ENCODE data around the gene RPLP2.

RPLP2 gene

GRCh38 chr11:791658-792534, 17.9 kb upstream of the RPLP2 start:
- DNase-seq (ENCODE audit: low read depth) = no peak

GRCh38 chr11:792535-792821, 17.3 kb upstream of the RPLP2 start:
- no peak for DNase-seq (ENCODE audit: low read depth)

GRCh38 chr11:792873-793272, 16.9 kb upstream of the RPLP2 start:
- no peak for DNase-seq (ENCODE audit: low read depth)

GRCh38 chr11:793556-793955, 16.2 kb upstream of the RPLP2 start:
- no peak for DNase-seq (ENCODE audit: low read depth)

- no peak for DNase-seq (ENCODE audit: low read depth)
These were observed 15.6 kb upstream of the RPLP2 start for GRCh38 chr11:794013-794765.

- DNase-seq (ENCODE audit: low read depth) = no peak
These were observed 14.8 kb upstream of the RPLP2 start for GRCh38 chr11:794766-795633.

- peak; percentile 81 for DNase-seq (ENCODE audit: low read depth)
These were observed 13.9 kb upstream of the RPLP2 start for GRCh38 chr11:795634-796564.

GRCh38 chr11:796565-797295, 13.0 kb upstream of the RPLP2 start:
- no peak for DNase-seq (ENCODE audit: low read depth)

- DNase-seq (ENCODE audit: low read depth) = peak; percentile 65
These were observed 12.3 kb upstream of the RPLP2 start for GRCh38 chr11:797296-798092.

- peak; percentile 50 for DNase-seq (ENCODE audit: low read depth)
These were observed 11.6 kb upstream of the RPLP2 start, which contains the start of gene SLC25A22 for GRCh38 chr11:798093-798713. TSS of gene SLC25A22 (minus strand) at chr11:798281. CDS start at chr11:795006, 3,275 bp downstream.

GRCh38 chr11:799641-800316, 10.0 kb upstream of the RPLP2 start:
- no peak for DNase-seq (ENCODE audit: low read depth)

- no peak for DNase-seq (ENCODE audit: low read depth)
These were observed 9.3 kb upstream of the RPLP2 start for GRCh38 chr11:800473-800872.

- no peak for DNase-seq (ENCODE audit: low read depth)
These were observed 8.5 kb upstream of the RPLP2 start for GRCh38 chr11:801097-801780.

- no peak for DNase-seq (ENCODE audit: low read depth)
These were observed 7.6 kb upstream of the RPLP2 start for GRCh38 chr11:802018-802617.

GRCh38 chr11:802693-803466, 6.9 kb upstream of the RPLP2 start:
- DNase-seq (ENCODE audit: low read depth) = no peak

- no peak for DNase-seq (ENCODE audit: low read depth)
These were observed 6.4 kb upstream of the RPLP2 start for GRCh38 chr11:803467-803742.
